K562 (cell line): Measurements from ENCODE around the gene GABARAPL2. TPM values are rescaled to one million over a fixed set of nuclear protein-coding genes. Genes with fewer than 3 reads are reported as not detected.
A peak's percentile ranks its signal among the peaks of the same experiment; 100 is the strongest.

Experiments
- CGGBP1 ChIP-seq: fragments of 250-450 bp; sonication (Bioruptor Pico); IDR thresholded peaks from 2 replicates; pipeline ENCODE4 v1.9.0; 2021; ENCODE audit warnings: mild to moderate bottlenecking
- HES1 ChIP-seq: fragments of 450-650 bp; IDR thresholded peaks from 2 replicates; pipeline ENCODE4 v1.6.1; 2016; ENCODE audit warnings: low read depth, mild to moderate bottlenecking, moderate library complexity
- MTA1 ChIP-seq: fragments of 450-650 bp; IDR thresholded peaks from 2 replicates; pipeline ENCODE4 v1.6.1; 2017; ENCODE audit warnings: borderline replicate concordance
- NCOA6 ChIP-seq: fragments of 450-650 bp; IDR thresholded peaks from 2 replicates; pipeline ENCODE4 v1.6.1; 2017; ENCODE audit warnings: mild to moderate bottlenecking
- NFYB ChIP-seq: IDR thresholded peaks from 2 replicates; pipeline ENCODE4 v1.6.1; 2011; ENCODE audit warnings: mild to moderate bottlenecking, moderate library complexity; ENCODE audit not compliant: insufficient read length; ENCODE audit errors: extremely low read depth
- NR2C1 ChIP-seq, 2 experiments: fragments of 450-650 bp; IDR thresholded peaks; 2 replicates each; pipeline ENCODE4 v1.6.1; 2017; ENCODE audit warnings: mild to moderate bottlenecking in 2 of 2, antibody characterized with exemption in 1 of 2, inconsistent platforms in 1 of 2, missing compliant biosample characterization in 1 of 2, missing genetic modification characterization in 1 of 2
- PCBP1 ChIP-seq: fragments of 200-400 bp; formaldehyde crosslinking; IDR thresholded peaks from 2 replicates; pipeline ENCODE4 v1.6.1; 2018; ENCODE audit warnings: mild to moderate bottlenecking, low read depth, low read length; ENCODE audit not compliant: poor library complexity, severe bottlenecking
- SIX5 ChIP-seq, 2 experiments: IDR thresholded peaks; 2 replicates each; pipeline ENCODE4 v1.6.1; 2011; ENCODE audit warnings: low read length in 2 of 2, borderline replicate concordance in 1 of 2, low read depth in 1 of 2, mild to moderate bottlenecking in 1 of 2, moderate library complexity in 1 of 2; ENCODE audit not compliant: insufficient read depth in 1 of 2
- SMAD2 ChIP-seq: fragments of 150-350 bp; IDR thresholded peaks from 2 replicates; pipeline ENCODE4 v1.6.1; 2014; ENCODE audit warnings: low read depth, mild to moderate bottlenecking, low read length
- TFAP4 ChIP-seq: sonication (generic); formaldehyde crosslinking; IDR thresholded peaks from 2 replicates; pipeline ENCODE4 v1.8.0; 2022; ENCODE audit warnings: missing genetic modification reagents, mild to moderate bottlenecking, moderate library complexity, borderline replicate concordance
- YY1 ChIP-seq, 3 experiments: IDR thresholded peaks; 2 replicates each; pipeline ENCODE4 v1.6.1; 2011; ENCODE audit warnings: low read length in 2 of 3, mild to moderate bottlenecking in 2 of 3, moderate library complexity in 2 of 3, borderline replicate concordance in 1 of 3, control low read depth in 1 of 3, low read depth in 1 of 3; ENCODE audit not compliant: insufficient read depth in 3 of 3, insufficient replicate concordance in 2 of 3, control insufficient read depth in 1 of 3, insufficient read length in 1 of 3; ENCODE audit errors: extremely low read depth in 1 of 3
- ZBTB40 ChIP-seq, 2 experiments: fragments of 450-650 bp in 1 of 2; sonication (generic) in 1 of 2; formaldehyde crosslinking in 1 of 2; IDR thresholded peaks; 2 replicates each; pipeline versions ENCODE4 v1.7.1 to v1.9.0; 2016 to 2022; ENCODE audit warnings: inconsistent platforms in 1 of 2, mild to moderate bottlenecking in 1 of 2, missing genetic modification reagents in 1 of 2
- ZNF133 ChIP-seq: fragments of 250-450 bp; sonication (Bioruptor Pico); IDR thresholded peaks from 2 replicates; pipeline ENCODE4 v1.4.0; 2020; ENCODE audit warnings: mild to moderate bottlenecking
- ZNF165 ChIP-seq: fragments of 250-450 bp; sonication (Bioruptor Pico); IDR thresholded peaks from 2 replicates; pipeline ENCODE4 v1.4.0; 2020; ENCODE audit warnings: borderline replicate concordance
- ZNF217 ChIP-seq: sonication (generic); formaldehyde crosslinking; IDR thresholded peaks from 2 replicates; pipeline ENCODE4 v1.8.0; 2022; ENCODE audit warnings: mild to moderate bottlenecking, missing genetic modification reagents
- ZNF24 ChIP-seq: fragments of 450-650 bp; IDR thresholded peaks from 2 replicates; pipeline ENCODE4 v1.6.1; 2016
- polyA plus RNA-seq, 8 experiments: library from polyadenylated mRNA; depleted of rRNA in 4 of 8; stranded (reverse) in 5 of 8; unstranded in 3 of 8; fragments of >200 nt; fragmentation: Nextera tagmentation in 2 of 8; fragmentation: Illumina TruSeq in 1 of 8; extraction: Ambion mirVana in 2 of 8; extraction: Trizol in 1 of 8; gene quantifications; 2 replicates each; pipeline versions ENCODE4 v1.2.1 to v1.2.3, GENCODE V29; 2011 to 2014; ENCODE audit warnings: inconsistent platforms in 1 of 8, missing spikeins in 1 of 8
- total RNA-seq, 7 experiments: library from RNA; depleted of rRNA in 6 of 7; stranded (reverse); fragments of >200 nt in 6 of 7; fragmentation: Illumina TruSeq in 2 of 7; extraction: Trizol in 2 of 7; gene quantifications; 2 replicates each; pipeline versions ENCODE4 v1.2.1 to v1.2.3, GENCODE V29; 2011 to 2021; ENCODE audit warnings: low replicate concordance in 1 of 7

GABARAPL2 gene
- total and polyA plus RNA-seq, 9 of the 15 experiments (the other 6 are each of a cell fraction or from before 2014, with no cell fraction given): 42.1 to 288 (median 91.8) TPM

- TF ChIP-seq CGGBP1 (CRISPR knock-in tag) (no peak), ZNF24 (no peak), ZNF133 (CRISPR knock-in tag) (no peak), MTA1 (peak; percentile 97), NFYB (no peak), SMAD2 (no peak), ZNF165 (no peak), YY1 (IDR thresholded peaks at IDR 0.05; ENCODE audit: borderline replicate concordance in 1 of 3, control insufficient read depth in 1 of 3, extremely low read depth in 1 of 3, insufficient read depth in 3 of 3, insufficient read length in 1 of 3, insufficient replicate concordance in 2 of 3, low read depth in 1 of 3, low read length in 2 of 3) (peak in 2 of 3 experiments; percentile 35 to 82), PCBP1 (no peak), NCOA6 (no peak), TFAP4 (CRISPR knock-in tag) (peak; percentile 25; the same call in 1 of the 2 replicates), SIX5 (IDR thresholded peaks at IDR 0.05; ENCODE audit: borderline replicate concordance in 1 of 2, insufficient read depth in 1 of 2, low read depth in 1 of 2, low read length in 2 of 2) (no peak), ZNF217 (CRISPR knock-in tag) (no peak), ZBTB40 (IDR thresholded peaks at IDR 0.05) (no peak), ZBTB40 (CRISPR knock-in tag; IDR thresholded peaks at IDR 0.05) (no peak), NR2C1 (IDR thresholded peaks at IDR 0.05) (peak; percentile 88), NR2C1 (tag; IDR thresholded peaks at IDR 0.05) (peak; percentile 91), HES1 (no peak)
Observed at GRCh38 chr16:75555213-75555706, 10.9 kb upstream of the GABARAPL2 start (continued).
